Karpas-422 (cell line): ENCODE measurements around the gene CAT. TPM values are rescaled to one million over a fixed set of nuclear protein-coding genes. Genes with fewer than 3 reads are reported as not detected.
A peak's percentile ranks its signal among the peaks of the same experiment; 100 is the strongest.

ENCODE experiments used
- DNase-seq: peaks from one replicate; pipeline ENCODE4 v3.0.0-alpha.2; 2015
- H2AFZ ChIP-seq: fragments of 200-600 bp; sonication (generic); 2 replicates; pipeline ENCODE4 v1.6.1; 2014; ENCODE audit warnings: antibody characterized with exemption, low read length, mixed read lengths
- H3K27ac ChIP-seq: fragments of 200-600 bp; sonication (generic); 2 replicates; pipeline ENCODE4 v1.5.1; 2014; ENCODE audit warnings: mild to moderate bottlenecking, low read length, moderate library complexity
- H3K27me3 ChIP-seq: fragments of 200-600 bp; sonication (generic); 2 replicates; pipeline ENCODE4 v1.6.1; 2014; ENCODE audit warnings: low read length, mixed read lengths
- H3K36me3 ChIP-seq: fragments of 200-600 bp; sonication (generic); 2 replicates; pipeline ENCODE4 v1.6.1; 2014; ENCODE audit warnings: low read length, mixed read lengths; ENCODE audit not compliant: insufficient read depth
- H3K4me1 ChIP-seq: fragments of 200-600 bp; sonication (generic); 2 replicates; pipeline ENCODE4 v1.6.1; 2014; ENCODE audit warnings: mild to moderate bottlenecking, low read length, mixed read lengths
- H3K4me2 ChIP-seq: fragments of 200-600 bp; sonication (generic); 2 replicates; pipeline ENCODE4 v1.6.1; 2014; ENCODE audit warnings: low read length, low read depth, mild to moderate bottlenecking; ENCODE audit not compliant: poor library complexity, severe bottlenecking
- H3K4me3 ChIP-seq: fragments of 200-600 bp; sonication (generic); 2 replicates; pipeline ENCODE4 v1.5.1; 2014; ENCODE audit warnings: mild to moderate bottlenecking, antibody characterized with exemption, low read length, mixed read lengths
- H3K79me2 ChIP-seq: fragments of 200-600 bp; sonication (generic); 2 replicates; pipeline ENCODE4 v1.6.1; 2014; ENCODE audit warnings: mild to moderate bottlenecking, low read length, mixed read lengths
- H3K9ac ChIP-seq: fragments of 200-600 bp; sonication (generic); 2 replicates; pipeline ENCODE4 v1.6.0; 2014; ENCODE audit warnings: low read length
- H3K9me2 ChIP-seq: fragments of 200-600 bp; sonication (generic), shearing (Covaris generic); replicated peaks from 2 replicates; pipeline ENCODE4 v1.6.0; 2014; ENCODE audit warnings: mild to moderate bottlenecking, low read length, moderate library complexity; ENCODE audit not compliant: insufficient read depth
- H3K9me3 ChIP-seq: fragments of 300-700, 200-600 bp; sonication (generic); 2 replicates; pipeline ENCODE4 v1.6.1; 2014; ENCODE audit warnings: low read length, mixed read lengths
- H4K20me1 ChIP-seq: fragments of 200-600 bp; sonication (generic); 2 replicates; pipeline ENCODE4 v1.6.1; 2014; ENCODE audit warnings: mild to moderate bottlenecking, antibody characterized with exemption, low read length, low read depth; ENCODE audit not compliant: insufficient read depth
- total RNA-seq: library from RNA; depleted of rRNA; stranded (reverse); fragments of >200 nt; shearing (Covaris generic); gene quantifications from 2 replicates; pipeline ENCODE4 v1.2.3, GENCODE V29; 2014; ENCODE audit warnings: low replicate concordance

Gene CAT
- total RNA-seq, 1 experiment from 2014 or later, result 47.9 TPM

GRCh38 chr11:34405079-34405858 lies 33.5 kb upstream of the CAT start:
- Histone ChIP-seq H2AFZ (peak overlapping the region; percentile 53; the same call in 1 of the 2 replicates), H3K36me3 (no peaks in the 10 kb centered on the region)
- DNase-seq, result peak; percentile 61

DNA sequence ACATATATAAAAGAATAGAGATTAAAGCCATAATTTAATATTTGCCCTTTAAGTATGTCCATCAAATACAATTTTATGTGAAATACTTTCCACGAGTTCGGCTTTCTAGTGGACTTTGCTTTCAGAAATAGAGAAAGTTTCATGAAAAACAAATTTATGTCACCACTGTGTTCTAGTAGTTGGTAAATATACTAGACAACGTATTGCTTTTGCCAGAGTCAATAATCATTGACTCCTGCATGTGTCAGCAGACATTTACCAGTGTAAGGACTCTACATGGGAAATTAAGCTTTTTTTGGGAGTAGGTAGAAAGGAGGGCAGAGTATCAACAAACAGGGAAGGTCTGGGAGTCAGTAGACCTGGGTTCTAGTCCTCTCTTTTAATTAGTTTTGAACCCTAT lies 32.3 kb upstream of the CAT start:
- H2AFZ ChIP-seq, result no peak overlapping the region
- no peaks in the 10 kb centered on the region for H3K9me2 ChIP-seq
- no peak overlapping the region for H3K27ac ChIP-seq
- no peak overlapping the region for H3K4me2 ChIP-seq
- no peak overlapping the region for H3K4me3 ChIP-seq
- no peaks in the 10 kb centered on the region for H3K9me3 ChIP-seq
- H3K9ac ChIP-seq, result no peak overlapping the region
- no peak for DNase-seq
- H3K79me2 ChIP-seq, result no peaks in the 10 kb centered on the region
- H4K20me1 ChIP-seq, result no peaks in the 10 kb centered on the region
- no peaks in the 10 kb centered on the region for H3K36me3 ChIP-seq
- peaks cover 7% of the 10 kb centered on the region for H3K4me1 ChIP-seq
- H3K27me3 ChIP-seq, result no peaks in the 10 kb centered on the region

More at GRCh38 chr11:34405079-34405858, 33.5 kb upstream of the CAT start:
- H4K20me1 ChIP-seq, result no peaks in the 10 kb centered on the region
- peaks cover 7% of the 10 kb centered on the region for H3K4me1 ChIP-seq
- H3K4me2 ChIP-seq, result peak overlapping the region; percentile 46
- no peaks in the 10 kb centered on the region for H3K27me3 ChIP-seq
- H3K27ac ChIP-seq, result no peak overlapping the region
- H3K9ac ChIP-seq, result no peak overlapping the region
- H3K4me3 ChIP-seq, result peak overlapping the region; percentile 20; the same call in 1 of the 2 replicates
- H3K9me2 ChIP-seq, result no peaks in the 10 kb centered on the region
- no peaks in the 10 kb centered on the region for H3K9me3 ChIP-seq
- no peaks in the 10 kb centered on the region for H3K79me2 ChIP-seq

GRCh38 chr11:34407121-34407813 lies 31.5 kb upstream of the CAT start:
- Histone ChIP-seq H2AFZ (no peak overlapping the region), H3K4me3 (no peak overlapping the region), H3K27me3 (no peaks in the 10 kb centered on the region), H3K9ac (no peak overlapping the region), H3K4me2 (no peak overlapping the region), H4K20me1 (no peaks in the 10 kb centered on the region), H3K79me2 (no peaks in the 10 kb centered on the region), H3K9me3 (no peaks in the 10 kb centered on the region), H3K9me2 (no peaks in the 10 kb centered on the region), H3K36me3 (no peaks in the 10 kb centered on the region), H3K4me1 (peaks cover 7% of the 10 kb centered on the region), H3K27ac (no peak overlapping the region)
- no peak for DNase-seq

- Histone ChIP-seq H3K27me3 (no peaks in the 10 kb centered on the region), H3K9ac (no peak overlapping the region), H3K9me2 (no peaks in the 10 kb centered on the region), H3K4me3 (no peak overlapping the region), H3K36me3 (no peaks in the 10 kb centered on the region), H3K9me3 (no peaks in the 10 kb centered on the region), H4K20me1 (no peaks in the 10 kb centered on the region), H3K79me2 (no peaks in the 10 kb centered on the region), H3K4me1 (peaks cover 7% of the 10 kb centered on the region), H3K27ac (no peak overlapping the region), H2AFZ (no peak overlapping the region), H3K4me2 (no peak overlapping the region)
- no peak for DNase-seq
These were observed 30.1 kb upstream of the CAT start for GRCh38 chr11:34408580-34409172.

DNA sequence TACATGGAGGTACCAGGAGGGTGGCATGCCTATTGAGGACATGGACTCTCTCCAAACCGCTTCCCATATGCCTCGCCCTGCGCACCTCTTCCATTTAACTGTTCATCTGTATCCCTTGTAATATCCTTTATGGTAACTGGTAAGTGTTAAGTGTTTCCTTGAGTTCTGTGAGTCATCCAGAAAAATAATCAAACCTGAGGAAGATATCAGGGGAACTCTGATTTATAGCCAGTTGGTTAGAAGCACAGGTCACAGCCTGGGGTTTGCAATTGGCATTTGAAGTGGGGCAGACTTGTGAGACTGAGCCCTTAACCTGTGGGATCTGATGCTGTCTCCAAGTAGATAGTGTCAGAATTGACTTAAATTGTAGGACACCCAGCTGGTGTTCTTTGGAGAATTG lies 27.6 kb upstream of the CAT start:
- H4K20me1 ChIP-seq, result no peaks in the 10 kb centered on the region
- H3K27ac ChIP-seq, result no peak overlapping the region
- no peaks in the 10 kb centered on the region for H3K36me3 ChIP-seq
- H3K9me2 ChIP-seq, result no peaks in the 10 kb centered on the region
- no peak overlapping the region for H2AFZ ChIP-seq
- no peaks in the 10 kb centered on the region for H3K9me3 ChIP-seq
- no peaks in the 10 kb centered on the region for H3K79me2 ChIP-seq
- H3K4me3 ChIP-seq, result no peak overlapping the region
- H3K9ac ChIP-seq, result no peak overlapping the region
- DNase-seq, result no peak
- H3K27me3 ChIP-seq, result no peaks in the 10 kb centered on the region; the same call in 1 of the 2 replicates
- no peak overlapping the region for H3K4me2 ChIP-seq
- no peaks in the 10 kb centered on the region for H3K4me1 ChIP-seq

DNA sequence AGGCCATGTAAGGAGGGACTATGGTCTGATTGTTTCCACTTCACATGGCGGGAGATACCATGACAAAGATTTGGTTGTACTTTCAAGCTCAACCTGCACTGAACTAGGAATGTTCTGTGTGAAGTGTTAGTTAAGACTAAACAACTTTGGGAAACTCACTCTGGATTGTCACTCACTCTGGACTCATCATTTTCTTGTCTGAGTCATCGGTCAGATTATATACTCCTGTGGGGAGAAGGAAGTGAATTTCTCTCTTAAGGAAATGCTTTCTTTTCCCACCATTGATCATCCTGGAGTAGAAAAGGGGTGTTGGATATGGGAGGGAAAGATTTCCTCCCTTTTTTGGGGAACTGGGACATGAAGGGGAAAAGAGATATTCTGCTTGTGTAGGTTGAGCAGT lies 26.9 kb upstream of the CAT start:
- Histone ChIP-seq H3K27ac (no peak overlapping the region), H3K9ac (no peak overlapping the region), H3K4me1 (no peaks in the 10 kb centered on the region), H3K79me2 (no peaks in the 10 kb centered on the region), H3K27me3 (no peaks in the 10 kb centered on the region; the same call in 1 of the 2 replicates), H3K9me2 (no peaks in the 10 kb centered on the region), H3K9me3 (no peaks in the 10 kb centered on the region), H3K4me3 (no peak overlapping the region), H3K36me3 (no peaks in the 10 kb centered on the region), H2AFZ (no peak overlapping the region), H3K4me2 (no peak overlapping the region), H4K20me1 (no peaks in the 10 kb centered on the region)
- DNase-seq, result no peak

- Histone ChIP-seq H3K79me2 (no peaks in the 10 kb centered on the region), H3K27ac (no peak overlapping the region), H3K4me1 (no peaks in the 10 kb centered on the region)
These were observed 25.5 kb upstream of the CAT start for GRCh38 chr11:34413263-34413662.

DNA sequence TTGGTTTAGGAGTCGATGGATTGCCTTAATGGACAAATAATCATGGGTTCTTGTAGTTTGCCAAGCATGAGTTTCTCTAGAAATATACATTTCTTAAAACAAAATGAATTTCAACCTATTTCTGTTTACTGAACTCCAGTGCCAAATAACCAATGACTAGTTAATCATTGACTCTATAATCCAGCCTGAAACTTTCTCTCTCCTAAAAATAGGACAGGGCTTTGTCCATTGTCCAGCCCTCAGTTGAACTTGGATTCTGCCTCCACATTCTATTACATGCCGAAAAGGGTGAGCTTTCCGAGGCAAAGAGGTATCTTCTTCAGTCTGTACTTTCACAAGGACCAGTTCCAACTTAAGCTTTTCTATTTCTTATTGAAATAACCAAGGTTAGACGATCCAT lies 23.2 kb upstream of the CAT start:
- no peaks in the 10 kb centered on the region for H3K36me3 ChIP-seq
- H4K20me1 ChIP-seq, result no peaks in the 10 kb centered on the region
- H3K9me3 ChIP-seq, result no peaks in the 10 kb centered on the region
- H3K9me2 ChIP-seq, result no peaks in the 10 kb centered on the region
- no peak overlapping the region for H3K4me3 ChIP-seq
- H3K27ac ChIP-seq, result no peak overlapping the region
- no peak for DNase-seq
- no peaks in the 10 kb centered on the region for H3K4me1 ChIP-seq
- no peaks in the 10 kb centered on the region for H3K79me2 ChIP-seq
- no peak overlapping the region for H2AFZ ChIP-seq
- no peaks in the 10 kb centered on the region; the same call in 1 of the 2 replicates for H3K27me3 ChIP-seq
- H3K4me2 ChIP-seq, result no peak overlapping the region
- H3K9ac ChIP-seq, result no peak overlapping the region

More at GRCh38 chr11:34413263-34413662, 25.5 kb upstream of the CAT start:
- Histone ChIP-seq H3K4me3 (no peak overlapping the region), H3K9me3 (no peaks in the 10 kb centered on the region), H3K9ac (no peak overlapping the region), H4K20me1 (no peaks in the 10 kb centered on the region), H3K4me2 (no peak overlapping the region), H3K27me3 (no peaks in the 10 kb centered on the region; the same call in 1 of the 2 replicates), H3K9me2 (no peaks in the 10 kb centered on the region), H3K36me3 (no peaks in the 10 kb centered on the region), H2AFZ (no peak overlapping the region)
- no peak for DNase-seq
